Dermis microvascular lymphatic vessel endothelial cell (primary cell): Measurements from ENCODE around the gene PFKFB3. TPM values are rescaled to one million over a fixed set of nuclear protein-coding genes. Genes with fewer than 3 reads are reported as not detected.
"Not testable (repeated sequence)": the region's sequence is repeated elsewhere in the genome, so short reads cannot be mapped to it uniquely, and the experiment has no call there.

Experiments
- DNase-seq, 2 donors: peaks; one replicate each; pipeline versions ENCODE4 v3.0.0 to v3.0.0-alpha.2; 2010; ENCODE audit warnings: low read depth in 2 of 2
- total RNA-seq: library from RNA; depleted of rRNA; stranded (reverse); fragments of >200 nt; gene quantifications from 2 replicates; pipeline ENCODE4 v1.2.1, GENCODE V29; 2014

PFKFB3 gene
- total RNA-seq, 1 donor from 2014 or later, result 24.5 TPM

DNA sequence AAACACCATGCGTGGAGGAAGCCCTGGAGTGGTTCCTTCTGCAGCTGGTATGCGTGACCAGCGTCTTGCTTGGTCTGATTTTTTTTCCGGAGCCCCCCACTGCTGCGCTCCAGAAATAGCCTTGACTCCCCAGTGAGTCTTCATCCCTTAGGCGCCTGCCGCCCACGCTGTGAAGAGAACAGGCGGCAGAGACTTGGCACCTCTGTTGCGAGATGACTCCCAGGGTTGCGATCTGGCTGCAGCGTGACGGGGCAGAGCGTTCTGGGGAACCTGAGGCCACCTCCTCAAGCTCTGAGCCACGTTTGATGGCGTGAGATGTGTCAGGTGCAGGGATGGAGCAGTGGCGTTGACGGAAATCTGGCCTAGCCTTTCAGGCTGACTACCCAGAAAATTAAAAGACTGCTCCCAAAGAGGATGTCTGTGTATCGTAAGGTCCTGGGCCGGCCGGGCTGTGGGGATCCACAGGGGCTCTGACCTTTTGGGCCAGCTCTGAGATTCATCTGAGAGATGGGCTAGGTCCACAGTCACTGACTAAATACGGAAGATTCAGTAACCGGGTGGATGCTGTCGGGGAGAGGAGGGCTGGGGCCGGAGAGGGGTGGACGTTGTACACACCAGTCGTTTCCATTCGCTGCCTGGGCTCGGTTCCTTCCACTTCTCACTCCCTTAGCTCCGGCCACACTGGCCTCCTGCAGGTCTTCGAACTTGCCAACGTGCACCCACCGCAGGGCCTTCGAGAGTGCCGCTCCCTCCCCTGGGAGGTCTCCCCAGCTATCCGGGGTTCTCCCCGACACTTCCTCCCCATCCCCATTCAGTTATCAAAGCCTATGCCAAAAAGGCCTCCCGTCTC is 33.8 kb downstream of the PFKFB3 start:
- DNase-seq, result no peak

DNA sequence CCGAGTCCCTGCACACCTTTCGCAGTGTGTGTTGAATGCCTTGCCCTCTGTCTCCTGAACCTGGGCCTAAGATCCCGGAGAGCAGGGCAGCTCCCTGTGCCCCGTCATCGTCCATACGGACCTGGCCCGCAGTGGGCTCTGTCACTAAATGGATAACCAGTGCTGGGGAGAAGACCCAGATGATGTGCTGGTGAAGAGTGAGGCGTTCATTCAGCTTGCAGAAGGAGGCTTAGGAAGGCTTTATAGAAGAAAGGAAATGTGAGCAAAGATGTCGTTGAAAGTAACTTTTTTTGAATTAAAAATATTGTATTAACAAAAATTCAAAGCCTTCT is 34.4 kb downstream of the PFKFB3 start:
- DNase-seq, result no peak

DNA sequence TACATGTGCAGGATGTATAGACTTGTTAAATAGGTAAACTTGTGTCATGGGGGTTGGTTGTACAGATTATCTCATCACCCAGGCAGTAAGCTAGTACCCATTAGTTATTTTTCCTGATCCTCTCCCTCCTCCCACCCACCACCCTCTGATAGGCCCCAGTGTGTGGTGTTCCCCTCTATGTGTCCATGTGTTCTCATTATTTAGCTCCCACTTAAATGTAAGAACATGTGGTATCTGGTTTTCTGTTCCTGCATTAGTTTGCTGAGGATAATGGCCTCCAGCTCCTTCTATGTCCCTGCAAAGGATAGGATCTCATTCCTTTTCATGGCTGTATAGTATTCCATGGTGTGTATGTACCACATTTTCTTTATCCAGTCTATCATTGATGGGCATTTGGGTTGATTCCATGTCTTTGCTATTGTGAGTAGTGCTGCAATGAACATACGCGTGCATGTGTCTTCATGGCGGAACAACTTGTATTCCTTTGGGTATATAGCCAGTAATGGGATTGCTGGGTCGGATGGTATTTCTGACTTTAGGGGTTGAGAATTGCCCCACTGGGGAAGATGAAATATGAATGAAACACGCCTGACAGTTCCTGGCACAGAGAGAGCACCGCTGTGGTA is 36.0 kb downstream of the PFKFB3 start:
- not testable (repeated sequence) for DNase-seq

DNA sequence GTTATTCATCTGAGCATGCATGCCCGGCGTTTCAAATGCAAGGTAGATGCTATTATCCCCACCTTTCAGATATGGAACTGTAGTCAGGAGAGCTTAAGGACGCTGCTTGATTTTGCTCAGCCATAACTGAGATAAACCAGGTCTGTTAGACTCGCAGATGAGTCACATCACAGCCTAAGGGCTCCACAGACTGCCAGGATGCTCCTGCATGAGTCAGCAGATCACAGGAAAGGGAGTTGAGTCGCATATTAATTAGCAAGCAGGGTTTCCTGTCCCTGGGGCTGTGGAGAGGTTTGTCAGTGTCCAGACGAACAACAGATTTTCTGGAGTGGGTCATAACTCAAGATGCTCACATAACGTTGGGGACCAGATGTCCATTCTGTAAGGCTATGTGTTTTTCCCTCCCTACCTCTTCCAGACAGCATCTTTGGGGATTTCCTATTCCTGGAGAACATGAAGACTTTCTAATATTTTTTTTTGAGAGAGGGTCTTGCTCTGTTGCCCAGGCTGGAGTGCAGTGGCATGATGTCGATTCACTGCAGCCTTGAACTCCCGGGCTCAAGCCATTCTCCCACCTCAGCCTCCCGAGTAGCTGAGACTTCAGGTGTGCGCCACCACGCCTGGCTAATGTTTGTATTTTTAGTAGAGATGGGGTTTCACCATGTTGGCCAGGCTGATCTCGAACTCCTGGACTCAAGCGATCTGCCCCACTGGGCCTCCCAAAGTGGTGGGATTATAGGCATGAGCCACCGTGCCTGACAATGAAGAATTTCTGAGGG is 36.7 kb downstream of the PFKFB3 start:
- peak; percentile 79 to 97 for DNase-seq

DNA sequence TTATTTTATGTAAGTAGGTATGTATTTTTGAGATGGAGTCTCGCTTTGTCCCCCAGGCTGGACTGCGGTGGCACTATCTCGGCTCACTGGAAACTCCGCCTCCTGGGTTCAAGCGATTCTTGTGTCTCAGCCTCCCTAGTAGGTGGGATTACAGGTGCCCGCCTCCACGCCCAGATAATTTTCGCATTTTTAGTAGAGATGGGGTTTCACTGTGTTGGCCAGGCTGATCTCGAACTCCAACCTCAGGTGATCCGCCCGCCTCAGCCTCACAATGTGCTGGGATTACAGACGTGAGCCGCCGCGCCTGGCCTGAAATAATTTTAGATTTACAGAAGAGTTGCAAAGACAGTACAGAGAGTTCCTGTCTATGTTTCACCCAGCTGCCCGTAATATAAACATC is 37.5 kb downstream of the PFKFB3 start:
- no peak for DNase-seq

DNA sequence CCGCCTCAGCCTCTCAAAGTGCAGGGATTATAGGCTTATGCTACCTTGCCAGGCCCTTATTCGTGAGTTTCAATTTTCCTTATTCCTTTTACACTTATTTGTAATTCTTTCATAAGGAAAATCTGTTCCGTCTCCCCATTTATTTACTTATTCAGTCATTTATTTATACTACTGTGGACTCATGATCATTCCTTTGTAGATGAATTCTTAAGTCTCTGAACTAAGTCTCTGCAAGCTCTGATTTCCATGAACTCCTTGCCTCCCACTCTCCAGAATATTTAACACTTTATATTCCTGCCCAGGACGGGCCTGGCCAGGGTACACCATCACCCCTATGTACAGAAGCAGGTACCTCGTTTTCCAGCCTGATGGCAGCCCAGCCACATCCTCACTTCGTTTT is 39.4 kb downstream of the PFKFB3 start:
- no peak for DNase-seq

DNA sequence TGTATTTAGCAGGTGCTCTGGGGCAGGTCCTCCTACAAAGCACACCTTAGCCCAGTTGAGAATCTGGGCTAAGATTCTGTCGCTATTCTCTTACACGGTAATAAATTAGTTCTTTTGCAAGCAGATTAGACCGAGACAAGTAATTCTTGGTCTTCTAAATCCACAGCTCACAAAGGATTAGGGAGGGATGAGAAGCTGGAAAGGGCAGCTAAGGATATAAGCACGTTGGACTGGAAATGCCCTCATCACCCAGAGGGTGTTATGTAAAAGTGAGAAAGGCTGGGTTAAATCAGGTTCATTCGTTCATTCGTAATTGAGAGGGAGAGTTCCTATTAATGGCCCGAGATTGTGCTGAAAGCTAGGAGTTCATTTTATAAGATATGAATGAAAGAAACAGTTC is 41.8 kb downstream of the PFKFB3 start:
- no peak for DNase-seq

DNA sequence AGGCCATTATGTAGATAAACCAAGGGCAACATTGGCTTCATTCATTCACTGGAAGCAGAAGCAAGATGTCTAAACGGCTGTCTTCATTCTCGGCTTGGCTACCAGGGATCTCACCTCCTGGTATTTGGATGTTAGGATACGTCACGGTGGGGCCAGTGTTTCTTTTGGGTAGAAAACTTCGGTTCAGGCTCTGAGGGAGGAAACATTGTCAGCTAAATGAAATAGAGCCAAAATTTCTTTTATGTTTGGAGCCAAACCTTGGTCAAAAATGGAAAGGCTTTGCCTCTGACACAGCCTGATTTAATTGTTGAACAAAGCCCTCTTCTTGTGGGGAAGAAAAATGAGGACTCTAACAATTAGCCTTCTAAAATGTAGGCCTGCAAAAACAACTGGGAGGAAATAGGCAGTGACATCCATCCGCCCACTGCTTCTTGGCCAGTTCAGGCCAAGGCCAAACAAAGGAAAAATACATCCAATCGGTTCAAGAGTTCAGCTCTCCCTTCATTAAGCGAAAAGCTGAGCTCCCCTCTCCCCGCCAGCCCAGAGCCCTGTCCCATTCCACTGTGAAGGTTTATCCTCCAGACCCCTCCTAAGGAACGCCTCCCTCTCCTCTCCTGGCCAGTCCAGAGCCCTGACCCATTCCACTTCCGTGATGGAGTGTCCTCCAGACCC is 44.4 kb downstream of the PFKFB3 start:
- peak; percentile 28 to 54 for DNase-seq

DNA sequence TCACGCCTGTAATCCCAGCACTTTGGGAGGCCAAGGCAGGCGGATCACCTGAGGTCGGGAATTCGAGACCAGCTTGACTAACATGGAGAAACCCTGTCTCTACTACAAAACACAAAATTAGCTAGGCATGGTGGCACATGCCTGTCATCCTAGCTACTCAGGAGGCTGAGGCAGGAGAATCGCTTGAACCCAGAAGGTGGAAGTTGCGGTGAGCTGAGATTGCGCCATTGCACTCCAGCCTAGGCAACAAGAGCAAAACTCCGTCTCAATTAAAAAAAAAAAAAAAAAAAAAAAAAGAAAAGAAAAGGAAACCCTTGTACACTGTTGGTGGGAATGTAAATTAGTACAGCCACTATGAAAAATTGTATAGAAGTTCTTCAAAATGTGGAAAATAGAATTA is 46.2 kb downstream of the PFKFB3 start:
- not testable (repeated sequence) for DNase-seq

DNA sequence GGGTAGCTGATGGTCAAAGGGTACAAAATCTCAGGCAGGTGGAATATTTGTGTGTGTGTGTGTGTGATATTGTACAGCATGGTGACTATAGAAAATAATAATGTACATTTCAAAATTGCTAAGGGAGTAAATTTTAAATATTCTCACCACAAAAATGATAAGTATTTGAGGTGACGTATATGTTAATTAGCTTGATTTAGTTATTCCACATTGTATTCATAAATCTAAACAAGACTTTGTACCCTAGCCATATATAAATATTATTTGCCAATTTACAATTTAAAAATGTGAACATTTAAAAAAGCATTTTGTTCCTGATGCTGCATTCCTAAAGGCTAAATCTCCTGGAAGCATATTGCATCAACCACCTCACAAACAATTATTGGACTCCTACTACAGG is 47.0 kb downstream of the PFKFB3 start:
- no peak for DNase-seq

DNA sequence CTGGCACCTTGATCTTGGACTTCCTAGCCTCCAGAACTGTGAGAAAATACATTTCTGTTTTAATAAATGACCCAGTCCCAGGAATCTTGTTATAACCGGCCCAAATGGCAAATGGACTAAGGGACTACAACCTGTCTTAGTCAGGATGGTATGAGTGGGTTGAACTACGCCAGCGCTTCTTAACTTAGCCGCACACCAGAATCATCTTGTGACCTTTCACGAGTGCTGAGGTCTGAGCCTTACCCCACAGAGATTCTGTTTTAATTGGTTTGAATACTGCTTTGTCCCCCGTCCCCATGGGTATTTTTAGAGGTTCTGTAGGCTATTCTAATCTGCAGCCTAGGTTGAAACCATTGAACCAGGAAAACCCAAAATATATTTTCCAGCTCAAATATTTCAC is 48.0 kb downstream of the PFKFB3 start:
- no peak for DNase-seq

DNA sequence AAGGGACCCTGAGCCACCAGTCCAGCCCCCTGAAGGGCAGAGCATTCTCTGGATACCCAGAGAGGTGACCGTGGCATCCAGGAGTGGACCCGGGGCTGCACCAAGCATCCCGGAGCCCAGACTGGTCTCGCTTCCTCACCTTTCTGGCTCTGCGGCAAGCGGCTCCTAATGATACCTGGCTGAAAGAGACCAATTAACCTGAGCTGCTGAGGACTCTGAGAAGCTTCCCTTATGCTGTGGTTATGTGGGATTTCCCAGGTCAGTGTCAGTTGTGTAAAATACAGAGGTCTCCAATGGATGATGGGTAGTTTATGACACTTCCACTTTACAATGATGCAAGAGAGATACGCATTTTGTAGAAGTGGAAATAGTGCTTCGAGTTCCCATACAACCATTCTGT is 51.5 kb downstream of the PFKFB3 start:
- no peak for DNase-seq

DNA sequence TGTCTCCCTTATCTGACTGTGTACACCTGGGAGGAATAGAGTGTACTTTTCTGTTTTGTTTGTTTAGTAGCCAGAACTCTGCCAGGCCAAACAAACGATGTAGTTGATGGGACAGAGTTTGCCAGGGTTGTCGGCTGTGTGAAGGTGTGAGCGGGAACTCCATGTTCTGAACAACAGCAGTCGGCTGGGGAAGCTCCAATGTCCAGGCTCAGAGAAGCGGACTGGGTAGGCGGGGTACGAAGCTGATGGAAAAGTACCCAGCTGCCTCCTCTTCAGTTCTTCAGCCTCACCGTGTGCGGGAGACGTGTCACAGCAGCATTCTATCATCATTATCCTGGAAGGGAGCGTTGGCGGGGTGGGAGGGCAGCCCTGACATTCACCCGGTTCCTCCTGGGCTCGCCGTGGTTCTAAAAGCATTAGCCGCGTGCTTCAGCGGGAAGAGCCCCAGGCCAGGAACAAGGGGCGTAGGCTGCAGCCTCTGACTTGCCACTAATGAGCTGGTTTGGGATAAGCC is 52.9 kb downstream of the PFKFB3 start:
- no peak for DNase-seq

DNA sequence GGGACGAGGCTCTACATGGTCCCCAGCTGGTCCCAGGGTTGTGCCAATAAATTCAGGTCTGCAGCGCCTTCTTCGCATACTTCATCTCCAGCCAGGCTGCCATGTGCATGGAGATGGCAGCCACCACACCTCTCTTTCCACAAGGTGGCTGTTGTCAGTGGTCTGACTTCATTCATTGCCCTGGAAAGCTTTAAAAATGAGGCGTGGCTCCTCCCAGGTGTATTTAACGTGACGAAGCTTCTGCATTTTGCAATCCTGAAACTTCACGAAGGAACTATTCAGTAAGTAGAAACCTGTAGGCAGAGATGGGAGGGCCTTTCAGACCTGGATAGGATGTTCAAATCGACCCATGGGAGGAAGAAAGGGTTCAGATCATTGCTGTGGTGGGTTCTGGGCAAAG is 53.7 kb downstream of the PFKFB3 start:
- no peak for DNase-seq

DNA sequence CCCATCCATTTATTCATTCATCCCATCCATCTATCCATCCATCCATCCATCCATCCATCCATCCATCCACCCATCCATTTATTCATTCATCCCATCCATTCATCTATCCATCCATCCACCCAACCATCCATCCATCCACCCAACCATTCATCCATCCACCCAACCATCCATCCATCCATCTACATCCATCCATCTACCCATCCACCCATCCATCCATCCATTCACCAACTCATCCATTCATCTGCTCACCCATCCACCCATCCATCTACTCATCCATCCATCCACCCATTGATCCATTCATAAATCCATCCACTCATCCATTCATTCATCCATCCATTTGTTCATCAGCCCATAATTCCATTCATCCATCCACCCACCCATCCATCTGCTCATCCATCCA is 56.4 kb downstream of the PFKFB3 start:
- no peak for DNase-seq

DNA sequence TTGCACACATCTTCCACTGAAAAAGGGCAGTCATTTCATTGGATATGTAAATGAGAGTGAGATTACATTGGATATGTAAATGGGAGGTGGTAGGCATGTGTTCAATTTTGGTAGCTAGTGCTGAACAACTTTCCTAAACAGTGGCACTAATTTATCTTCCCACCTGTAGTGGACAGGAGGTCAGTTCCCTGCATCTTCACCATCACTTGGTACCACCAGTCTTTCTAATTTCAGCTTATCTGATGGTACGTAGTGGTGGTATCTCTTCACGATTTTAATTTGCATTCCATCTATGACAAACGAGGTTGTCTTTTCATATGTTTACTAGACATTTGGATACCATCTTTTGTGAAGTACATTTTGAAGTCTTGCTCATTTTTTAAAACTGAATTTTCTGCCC is 58.1 kb downstream of the PFKFB3 start:
- DNase-seq, result no peak

DNA sequence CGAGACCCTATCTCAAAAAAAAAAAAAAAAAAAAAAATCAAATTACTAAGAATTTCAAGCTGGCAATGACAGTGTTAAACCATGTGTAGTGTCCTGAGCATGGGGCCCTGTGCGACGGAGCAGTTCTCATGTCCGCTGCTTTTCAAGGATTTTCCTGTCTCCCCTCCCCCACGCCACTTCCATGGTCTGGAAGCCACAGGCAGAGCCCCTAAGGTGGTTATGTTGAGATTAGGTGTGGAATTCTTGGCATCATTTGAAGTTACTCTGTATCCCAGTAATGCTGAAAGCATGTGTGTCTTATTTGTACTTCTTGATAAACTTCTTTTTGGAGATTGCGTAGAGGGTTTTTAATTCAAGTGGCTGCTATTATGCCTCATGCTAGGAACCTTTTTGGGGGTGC is 65.2 kb downstream of the PFKFB3 start:
- no peak for DNase-seq

DNA sequence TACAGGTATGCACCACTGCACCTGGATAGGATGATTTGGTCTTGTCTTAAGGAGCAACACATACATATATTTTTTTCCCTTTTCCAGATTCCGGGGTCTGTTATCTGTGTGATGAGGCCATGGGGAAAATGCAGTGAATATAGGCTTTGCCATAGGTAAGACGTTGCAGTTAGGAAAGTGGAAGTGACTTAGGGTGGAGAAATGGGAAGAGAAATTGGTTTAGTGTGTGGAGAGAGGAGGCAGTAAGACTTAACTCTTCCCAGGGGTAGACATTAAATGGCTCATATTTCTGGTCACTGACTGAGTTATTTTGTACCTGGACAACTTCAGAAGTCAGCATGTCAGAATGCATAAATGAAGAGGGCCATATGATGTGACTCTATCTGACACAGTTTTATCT is 66.7 kb downstream of the PFKFB3 start:
- DNase-seq, result no peak

DNA sequence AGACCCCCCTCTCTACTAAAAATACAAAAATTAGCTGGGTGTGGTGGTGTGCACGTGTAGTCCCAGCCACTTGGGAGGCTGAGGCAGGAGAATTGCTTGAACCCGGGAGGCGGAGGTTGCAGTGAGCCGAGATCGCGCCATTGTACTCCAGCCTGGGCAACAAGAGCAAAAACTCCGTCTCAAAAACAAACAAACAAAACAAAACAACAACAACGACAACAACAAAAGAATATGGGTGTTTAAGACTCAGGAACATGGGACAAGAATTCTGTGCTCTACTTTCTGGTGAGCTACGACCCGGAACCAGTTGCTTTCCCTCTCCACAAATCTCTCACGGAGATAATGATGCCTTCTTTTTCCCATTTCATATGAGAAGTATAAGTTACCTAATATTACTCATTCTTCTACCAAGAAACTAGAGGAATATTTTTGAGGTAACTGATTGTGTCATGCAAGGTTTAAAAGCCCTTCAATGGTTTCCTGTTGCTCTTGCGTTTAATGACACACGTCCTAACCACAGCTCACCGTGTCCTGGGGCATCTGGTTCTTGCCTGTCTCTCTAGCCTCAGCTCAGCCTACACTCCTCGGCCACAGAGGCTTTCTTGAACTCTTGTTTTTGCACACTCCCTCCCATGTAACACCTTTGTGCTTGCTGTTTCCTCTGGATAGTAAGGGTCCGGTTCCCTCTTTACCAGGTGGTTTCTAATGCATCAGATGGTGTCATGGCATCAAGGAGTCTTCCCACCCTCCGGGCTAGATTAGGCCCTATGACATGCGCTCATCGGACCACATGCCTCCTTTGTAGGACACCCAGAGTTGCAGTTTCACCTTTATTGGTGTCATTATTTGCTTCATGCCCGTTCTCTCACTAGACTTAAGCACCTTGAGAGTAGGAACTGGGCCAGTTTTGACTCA is 67.5 kb downstream of the PFKFB3 start:
- no peak for DNase-seq

DNA sequence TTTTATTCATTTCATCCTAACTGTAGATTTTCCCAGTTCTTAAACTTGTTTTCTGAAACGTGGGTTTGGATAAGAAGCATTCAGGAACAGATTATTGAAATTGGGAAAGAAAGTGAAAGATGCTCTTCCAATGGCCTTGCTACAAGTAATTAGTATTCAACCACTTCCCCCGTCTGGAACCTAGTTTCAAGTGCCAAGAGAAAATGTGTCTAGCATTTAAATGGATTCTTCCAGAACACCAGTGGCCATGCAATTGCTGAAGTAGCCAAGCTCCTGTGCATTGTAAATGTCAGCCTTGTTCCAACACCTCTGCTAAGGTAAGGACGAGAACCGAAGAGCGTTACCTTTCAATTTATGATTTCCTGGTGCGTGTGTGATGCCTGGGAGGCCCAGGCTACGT is 68.2 kb downstream of the PFKFB3 start:
- DNase-seq, result no peak

DNA sequence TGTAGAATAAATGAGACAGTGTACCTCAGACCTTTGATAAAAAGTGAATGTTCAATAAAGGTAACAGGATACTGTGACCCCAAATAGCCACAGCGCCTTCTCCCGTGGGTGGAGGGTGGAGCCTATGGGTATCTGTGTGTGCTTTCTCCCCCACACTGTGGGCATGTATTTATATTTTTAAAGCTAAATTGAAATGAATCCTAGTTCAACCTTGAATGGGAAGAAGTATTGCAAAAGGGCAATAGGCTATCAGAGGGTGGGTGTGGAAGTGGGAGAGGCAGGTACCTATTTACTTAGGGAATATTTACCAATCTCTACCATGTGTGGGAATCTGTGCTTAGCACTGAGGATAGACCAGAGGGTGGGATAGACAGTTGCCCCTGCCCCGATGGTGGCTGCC is 68.9 kb downstream of the PFKFB3 start:
- DNase-seq, result no peak
